PC-3 (cell line): ENCODE results near the gene MIP.

Experiments
- CTCF ChIP-seq: fragments of 300-600 bp; sonication (generic); conservative IDR thresholded peaks from 2 replicates; pipeline ENCODE4 v1.5.1; 2017; ENCODE audit warnings: antibody characterized with exemption, low read depth, mild to moderate bottlenecking, low read length
- EZH2phosphoT487 ChIP-seq: fragments of 300-600 bp; sonication (generic); IDR thresholded peaks from 2 replicates; pipeline ENCODE4 v1.6.1; 2018; ENCODE audit warnings: mild to moderate bottlenecking, antibody characterized with exemption, low read length, borderline replicate concordance

- no peak for TF ChIP-seq CTCF
- no peak for TF ChIP-seq EZH2phosphoT487
Observed at GRCh38 chr12:56425193-56425592, 29.3 kb downstream of the MIP start.
